Astrocyte of the cerebellum (primary cell): ENCODE measurements around the gene GAST.
"Not testable (repeated sequence)": the region's sequence is repeated elsewhere in the genome, so short reads cannot be mapped to it uniquely, and the experiment has no call there.

Source experiments
- DNase-seq: peaks from one replicate; pipeline ENCODE4 v3.0.0-alpha.2; 2011; ENCODE audit warnings: low read depth
- H3K4me3 ChIP-seq: 2 replicates; pipeline ENCODE4 v1.5.1; 2011; ENCODE audit warnings: mild to moderate bottlenecking, low read depth, low read length, moderate library complexity
- CTCF ChIP-seq: IDR thresholded peaks from 2 replicates; pipeline ENCODE4 v1.5.1; 2012; ENCODE audit warnings: low read length, low read depth, moderate library complexity, mild to moderate bottlenecking; ENCODE audit errors: missing control alignments
- in situ Hi-C: cut with HindIII; loops from 2 replicates; pipeline ENCODE4 v1.10.0; 2017; ENCODE audit warnings: low sequenced_read_pairs

The GAST gene

DNA sequence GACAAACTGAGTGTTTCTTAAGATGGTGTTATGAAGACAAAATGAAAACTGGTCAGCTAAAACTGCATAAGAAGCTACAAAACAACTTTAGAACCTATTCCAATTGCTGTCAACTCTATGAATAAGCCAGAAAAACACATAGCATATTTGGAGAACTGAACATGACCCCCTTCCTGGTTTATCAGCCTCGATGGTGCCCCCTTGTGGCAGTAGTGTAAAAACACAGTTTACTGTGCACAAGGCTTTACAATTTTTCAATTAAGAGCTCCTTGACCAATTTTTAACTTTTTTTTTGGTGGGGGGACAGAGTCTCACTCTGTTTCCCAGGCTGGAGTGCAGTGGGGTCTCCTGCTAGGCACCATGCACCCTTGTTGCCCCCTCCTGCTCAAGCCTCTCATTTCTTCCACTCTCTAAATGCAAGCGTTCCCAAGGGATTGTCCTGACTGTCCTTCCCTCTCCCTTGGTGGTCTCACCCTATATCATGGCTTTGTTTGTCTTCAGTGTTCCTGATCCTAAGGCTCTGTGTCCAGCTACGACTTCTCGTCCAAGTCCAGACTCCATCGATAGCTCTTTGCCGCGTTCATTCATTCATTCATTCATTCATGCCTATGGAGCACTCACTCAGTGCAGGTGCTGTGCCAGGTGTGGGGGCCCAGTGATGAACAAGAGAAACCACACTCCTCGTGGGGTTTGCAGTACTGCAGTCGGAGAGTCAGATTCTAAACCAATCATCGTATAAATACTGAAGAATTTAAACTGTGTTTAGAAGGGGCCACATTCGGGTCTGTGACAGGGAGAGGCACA lies 16.0 kb upstream of the GAST start:
- DNase-seq, result peak; percentile 64
- in situ Hi-C loops, result no loop called here
- no peak overlapping the region for H3K4me3 ChIP-seq
- TF ChIP-seq CTCF, result peak; percentile 84

GRCh38 chr17:41697122-41697962 lies 14.8 kb upstream of the GAST start:
- no peak for TF ChIP-seq CTCF
- no peak for DNase-seq
- no peak overlapping the region for H3K4me3 ChIP-seq
- in situ Hi-C loops, result no loop called here

DNA sequence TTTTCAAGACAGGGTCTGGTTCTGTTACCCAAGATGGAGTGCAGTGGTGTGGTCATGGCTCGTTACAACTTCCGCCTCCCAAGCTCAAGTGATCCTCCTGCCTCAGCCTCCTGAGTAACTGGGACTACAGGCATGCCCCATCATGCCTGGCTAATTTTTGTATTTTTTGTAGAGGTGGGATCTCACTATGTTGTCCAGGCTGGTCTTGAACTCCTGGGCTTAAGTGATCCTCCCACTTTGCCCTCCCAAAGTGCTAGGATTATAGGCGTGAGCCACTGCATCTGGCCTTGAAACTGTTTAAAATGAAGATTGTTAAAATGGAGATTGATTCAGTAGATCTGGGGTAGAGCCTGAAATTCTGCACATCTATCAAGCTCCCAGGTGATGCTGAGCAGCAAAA lies 11.3 kb upstream of the GAST start:
- in situ Hi-C loops, DNase-seq: not testable (repeated sequence)

DNA sequence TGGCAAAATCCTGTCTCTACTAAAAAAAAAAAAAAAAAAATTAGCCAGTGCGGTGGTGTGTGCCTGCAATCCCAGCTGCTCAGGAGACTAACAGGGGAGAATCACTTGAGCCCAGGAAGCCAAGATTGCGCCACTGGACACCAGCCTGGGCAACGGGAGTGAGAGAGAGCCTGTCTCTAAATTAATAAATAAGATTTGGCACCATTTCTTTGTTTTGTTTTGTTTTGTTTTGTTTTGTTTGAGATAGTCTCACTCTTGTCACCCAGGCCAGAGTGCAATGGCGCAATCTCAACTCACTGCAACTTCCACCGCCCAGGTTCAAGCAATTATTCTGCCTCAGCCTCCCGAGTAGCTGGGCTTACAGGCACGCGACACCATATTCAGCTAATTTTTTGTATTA lies 9.4 kb upstream of the GAST start:
- TF ChIP-seq CTCF, result no peak
- in situ Hi-C loops, result no loop called here
- no peak for DNase-seq
- no peak overlapping the region for H3K4me3 ChIP-seq

More for the DNA sequence above, 11.3 kb upstream of the GAST start:
- not testable (repeated sequence) for H3K4me3 ChIP-seq

GRCh38 chr17:41705271-41705991 lies 6.7 kb upstream of the GAST start:
- no peak for DNase-seq
- no peak for TF ChIP-seq CTCF
- no peak overlapping the region for H3K4me3 ChIP-seq
- in situ Hi-C loops, result no loop called here

GRCh38 chr17:41707803-41708669 lies 4.1 kb upstream of the GAST start:
- DNase-seq, result no peak
- no peak overlapping the region for H3K4me3 ChIP-seq
- no peak for TF ChIP-seq CTCF
- in situ Hi-C loops, result no loop called here
